Ecto neural progenitor cell (in vitro differentiated cells): ENCODE data around the gene PDCD7.
A peak's percentile ranks its signal among the peaks of the same experiment; 100 is the strongest.
"Not testable (repeated sequence)": the region's sequence is repeated elsewhere in the genome, so short reads cannot be mapped to it uniquely, and the experiment has no call there.

Experiments used
- DNase-seq: peaks from one replicate; pipeline ENCODE4 v3.0.0-alpha.2; 2018; ENCODE audit warnings: low spot score

PDCD7 gene

GRCh38 chr15:65115542-65115941 is 18.1 kb downstream of the PDCD7 start:
- DNase-seq, result no peak

- DNase-seq, result no peak
Measured at GRCh38 chr15:65115086-65115485, 18.5 kb downstream of the PDCD7 start, which contains the start of gene UBAP1L. Gene UBAP1L (minus strand): TSS chr15:65115200. CDS start chr15:65106215, 8,985 bp downstream.

GRCh38 chr15:65110676-65111292 is 22.8 kb downstream of the PDCD7 start:
- DNase-seq, result no peak

- no peak for DNase-seq
Measured at GRCh38 chr15:65106011-65106590, 27.5 kb downstream of the PDCD7 start.

GRCh38 chr15:65105038-65105437 is 28.6 kb downstream of the PDCD7 start:
- no peak for DNase-seq

- DNase-seq, result no peak
Measured at GRCh38 chr15:65102912-65103311, 30.7 kb downstream of the PDCD7 start.

- DNase-seq, result peak; percentile 75
Measured at GRCh38 chr15:65101891-65102708, 31.5 kb downstream of the PDCD7 start.

- DNase-seq, result peak; percentile 88
Measured at GRCh38 chr15:65101411-65101890, 32.2 kb downstream of the PDCD7 start.

- DNase-seq, result no peak
Measured at GRCh38 chr15:65100442-65100841, 33.2 kb downstream of the PDCD7 start.

- not testable (repeated sequence) for DNase-seq
Measured at GRCh38 chr15:65099801-65100200, 33.8 kb downstream of the PDCD7 start.

- no peak for DNase-seq
Measured at GRCh38 chr15:65099336-65099735, 34.3 kb downstream of the PDCD7 start.

GRCh38 chr15:65097651-65098263 is 35.9 kb downstream of the PDCD7 start:
- DNase-seq, result no peak

GRCh38 chr15:65096481-65097385 is 36.9 kb downstream of the PDCD7 start:
- DNase-seq, result no peak

- DNase-seq, result no peak
Measured at GRCh38 chr15:65095747-65096104, 37.9 kb downstream of the PDCD7 start.

- DNase-seq, result no peak
Measured at GRCh38 chr15:65095011-65095746, 38.4 kb downstream of the PDCD7 start.

- DNase-seq, result no peak
Measured at GRCh38 chr15:65094294-65094995, 39.2 kb downstream of the PDCD7 start.

GRCh38 chr15:65093793-65094170 is 39.8 kb downstream of the PDCD7 start:
- not testable (repeated sequence) for DNase-seq

- DNase-seq, result no peak
Measured at GRCh38 chr15:65092911-65093792, 40.5 kb downstream of the PDCD7 start.
